Duodenal mucosa (tissue), 2 donors: ENCODE data around the gene CAPSL.

Source experiments
- H3K27ac ChIP-seq: one replicate; pipeline ENCODE4 v1.7.0; 2013; ENCODE audit warnings: low read depth, low read length
- H3K27me3 ChIP-seq, 2 donors: one replicate each; pipeline ENCODE4 v1.7.0; 2013; ENCODE audit warnings: low read length in 2 of 2, control low read depth in 1 of 2; ENCODE audit not compliant: insufficient read depth in 2 of 2, control insufficient read depth in 1 of 2
- H3K36me3 ChIP-seq, 2 donors: one replicate each; pipeline ENCODE4 v1.7.0; 2013; ENCODE audit warnings: low read length in 2 of 2, control low read depth in 1 of 2; ENCODE audit not compliant: insufficient read depth in 2 of 2, control insufficient read depth in 1 of 2
- H3K4me1 ChIP-seq, 2 donors: one replicate each; pipeline ENCODE4 v1.7.0; 2013; ENCODE audit warnings: low read length in 2 of 2, control low read depth in 1 of 2; ENCODE audit not compliant: insufficient read depth in 2 of 2, control insufficient read depth in 1 of 2
- H3K4me3 ChIP-seq, 2 donors: one replicate each; pipeline ENCODE4 v1.7.0; 2013; ENCODE audit warnings: low read length in 2 of 2, low read depth in 1 of 2
- H3K9ac ChIP-seq, 2 donors: one replicate each; pipeline ENCODE4 v1.7.0; 2013; ENCODE audit warnings: low read length in 2 of 2, low read depth in 1 of 2
- H3K9me3 ChIP-seq, 2 donors: one replicate each; pipeline ENCODE4 v1.7.0; 2013; ENCODE audit warnings: low read length in 2 of 2, control low read depth in 1 of 2; ENCODE audit not compliant: control insufficient read depth in 1 of 2

CAPSL gene

DNA sequence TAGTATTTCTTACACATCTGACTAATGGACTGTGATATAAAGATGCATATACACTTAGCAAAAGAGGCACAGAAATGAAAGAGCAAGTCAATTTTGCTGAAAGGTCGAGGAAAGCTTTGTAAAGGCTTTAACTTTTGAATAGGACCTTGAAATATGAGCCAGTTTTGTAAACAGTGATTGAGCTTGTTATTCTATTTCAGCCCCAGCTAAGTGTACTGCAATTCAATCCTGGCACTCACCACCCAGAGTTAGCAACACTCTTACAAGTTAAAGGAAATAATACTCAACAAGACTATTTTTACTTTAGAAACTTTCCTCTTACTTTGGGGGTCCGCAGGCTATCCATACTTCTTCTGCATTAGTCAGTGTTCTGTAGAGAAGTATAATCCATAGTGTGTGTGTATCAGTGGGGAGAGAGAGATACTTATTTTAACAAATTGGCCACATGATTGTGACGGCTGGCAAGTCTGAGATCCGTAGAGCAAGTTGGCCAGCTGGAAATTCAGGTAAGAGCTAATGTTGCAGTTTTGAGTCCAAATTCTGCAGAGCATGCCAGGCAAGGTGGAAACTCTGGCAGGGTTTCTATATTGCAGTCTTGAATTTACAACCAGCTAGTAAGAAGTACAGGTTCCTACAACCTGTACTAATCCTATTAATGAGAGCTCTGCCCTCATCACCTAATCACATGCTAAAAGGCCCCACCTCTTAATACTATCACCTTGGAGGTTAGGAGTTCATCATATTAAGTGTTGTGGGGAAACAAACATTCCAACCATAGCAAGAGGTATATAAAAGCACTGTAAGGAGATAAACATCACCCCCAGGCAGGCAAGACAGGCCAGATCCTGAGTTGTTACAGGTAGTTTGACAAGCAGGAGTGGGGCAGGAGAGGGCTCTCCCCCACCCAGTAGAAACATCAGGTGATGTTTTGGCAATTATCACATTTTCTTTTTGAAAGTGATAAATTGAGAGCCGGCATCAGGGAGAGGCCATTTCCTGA, 48.1 kb downstream of the CAPSL start:
- Histone ChIP-seq H3K27ac (no peak overlapping the region), H3K9ac (no peak overlapping the region), H3K4me3 (no peak overlapping the region), H3K9me3 (no peaks in the 10 kb centered on the region), H3K36me3 (no peaks in the 10 kb centered on the region), H3K4me1 (no peaks in the 10 kb centered on the region), H3K27me3 (no peaks in the 10 kb centered on the region)

DNA sequence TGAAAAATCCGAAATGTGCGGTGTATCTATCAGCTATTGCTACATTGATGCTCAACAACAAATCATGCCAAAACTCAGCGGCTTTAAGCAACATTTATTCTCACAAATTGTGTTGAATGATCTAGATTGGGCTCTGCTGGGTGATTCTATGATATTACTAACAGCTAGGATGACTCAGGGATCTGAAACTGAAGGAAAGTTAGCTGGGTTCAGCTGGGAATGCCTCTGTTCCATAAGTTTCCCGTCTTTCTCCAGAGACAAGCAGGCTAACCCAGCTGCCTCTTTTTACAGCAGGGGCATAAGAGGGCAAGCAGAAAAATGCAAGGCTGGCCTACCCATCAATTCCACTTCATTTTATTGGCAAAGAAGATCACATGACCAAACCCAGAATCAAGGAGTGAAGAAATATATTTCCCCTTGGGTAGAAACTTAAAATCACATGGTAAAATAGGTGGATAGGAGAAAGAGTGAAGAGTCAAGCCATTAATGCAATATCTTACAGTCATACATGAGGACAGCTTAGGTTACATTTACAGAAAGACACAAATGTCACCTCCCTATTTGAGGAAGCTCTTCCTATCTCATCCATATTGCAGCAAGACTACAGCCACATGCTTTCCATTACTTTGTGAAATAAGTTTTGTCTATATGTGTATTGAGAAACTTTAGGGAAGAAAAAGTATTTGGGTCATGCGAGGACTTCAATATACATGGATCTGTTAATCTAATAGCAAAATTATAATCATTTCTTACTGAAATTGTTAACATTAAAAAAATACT, 50.9 kb downstream of the CAPSL start:
- H3K27ac ChIP-seq, result no peak overlapping the region
- H3K36me3 ChIP-seq, result no peaks in the 10 kb centered on the region
- H3K4me3 ChIP-seq, result no peak overlapping the region
- no peaks in the 10 kb centered on the region for H3K9me3 ChIP-seq
- no peaks in the 10 kb centered on the region for H3K27me3 ChIP-seq
- H3K4me1 ChIP-seq, result peaks cover 2 to 3% of the 10 kb centered on the region in 2 donors
- no peak overlapping the region for H3K9ac ChIP-seq

DNA sequence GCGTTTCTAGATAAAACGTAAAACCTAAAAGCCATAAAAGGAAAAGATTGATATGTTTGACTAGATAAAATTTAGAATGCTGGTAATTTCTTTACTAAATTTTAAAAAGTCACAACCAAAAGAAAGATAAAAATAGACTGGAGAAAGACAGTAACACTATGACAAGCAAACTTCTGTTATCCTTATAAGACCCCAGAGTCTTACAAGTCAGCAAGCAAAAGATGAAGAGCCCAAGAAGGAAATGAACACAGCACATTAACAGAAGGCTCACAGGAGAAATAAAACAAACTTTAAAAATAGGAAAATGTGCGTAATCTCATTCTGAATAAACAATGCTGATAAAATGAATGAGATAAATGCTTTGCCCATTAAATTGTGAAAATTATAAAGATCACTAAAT, 52.0 kb downstream of the CAPSL start:
- Histone ChIP-seq H3K9ac (no peak overlapping the region), H3K4me1 (peaks cover 2 to 3% of the 10 kb centered on the region in 2 donors), H3K27ac (no peak overlapping the region), H3K4me3 (no peak overlapping the region), H3K9me3 (no peaks in the 10 kb centered on the region), H3K27me3 (no peaks in the 10 kb centered on the region), H3K36me3 (no peaks in the 10 kb centered on the region)

DNA sequence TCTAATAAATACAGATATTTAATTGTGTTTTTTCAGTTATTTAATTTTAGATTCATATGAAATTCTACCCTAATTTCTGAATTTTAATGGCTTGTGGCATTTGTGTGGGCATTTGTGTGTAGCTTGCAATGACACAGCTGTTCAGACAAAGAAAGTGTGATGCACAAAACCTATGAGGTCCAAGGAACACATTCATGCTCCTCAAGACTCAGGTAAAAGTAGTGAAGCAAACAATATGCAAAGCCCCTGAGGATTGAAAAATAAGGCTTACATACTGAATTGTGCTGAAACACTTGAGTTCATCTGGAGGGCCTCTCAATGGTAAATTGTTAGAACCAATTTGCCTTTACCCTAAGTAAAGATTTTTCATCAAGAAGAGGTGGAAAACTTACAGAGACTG, 53.6 kb downstream of the CAPSL start:
- Histone ChIP-seq H3K9me3 (no peaks in the 10 kb centered on the region), H3K4me1 (peaks cover 2 to 3% of the 10 kb centered on the region in 2 donors), H3K9ac (no peak overlapping the region), H3K36me3 (no peaks in the 10 kb centered on the region), H3K4me3 (no peak overlapping the region), H3K27me3 (no peaks in the 10 kb centered on the region), H3K27ac (no peak overlapping the region)

DNA sequence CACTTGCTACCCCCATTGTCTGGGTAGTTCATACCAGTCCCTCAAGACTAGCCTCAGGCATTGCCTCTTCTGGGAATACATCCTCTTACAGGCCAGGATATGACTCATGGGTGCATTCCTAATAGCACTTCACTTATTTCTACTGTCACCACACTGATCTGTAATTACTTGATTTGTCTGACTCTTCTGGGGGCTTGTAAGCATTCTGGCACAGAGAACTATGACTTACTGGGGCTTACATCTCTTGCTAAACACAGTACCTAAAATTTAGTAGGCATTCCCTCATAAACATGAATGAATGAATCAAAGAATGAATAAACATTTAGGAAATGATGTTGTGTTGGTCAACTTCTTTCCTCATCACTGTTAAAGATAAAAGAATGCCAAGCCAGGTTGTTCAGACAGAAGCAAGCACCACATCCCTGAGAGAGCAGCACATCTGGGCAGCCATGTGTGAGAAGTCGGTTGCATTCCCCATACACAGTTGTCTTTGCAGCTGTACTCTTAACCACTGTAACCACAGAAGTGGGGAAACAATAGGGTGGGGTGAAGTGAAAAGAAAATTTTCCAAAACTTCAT, 54.1 kb downstream of the CAPSL start:
- Histone ChIP-seq H3K27ac (no peak overlapping the region), H3K4me1 (peaks cover 2 to 3% of the 10 kb centered on the region in 2 donors), H3K36me3 (no peaks in the 10 kb centered on the region), H3K9me3 (no peaks in the 10 kb centered on the region), H3K4me3 (no peak overlapping the region), H3K27me3 (no peaks in the 10 kb centered on the region), H3K9ac (no peak overlapping the region)

DNA sequence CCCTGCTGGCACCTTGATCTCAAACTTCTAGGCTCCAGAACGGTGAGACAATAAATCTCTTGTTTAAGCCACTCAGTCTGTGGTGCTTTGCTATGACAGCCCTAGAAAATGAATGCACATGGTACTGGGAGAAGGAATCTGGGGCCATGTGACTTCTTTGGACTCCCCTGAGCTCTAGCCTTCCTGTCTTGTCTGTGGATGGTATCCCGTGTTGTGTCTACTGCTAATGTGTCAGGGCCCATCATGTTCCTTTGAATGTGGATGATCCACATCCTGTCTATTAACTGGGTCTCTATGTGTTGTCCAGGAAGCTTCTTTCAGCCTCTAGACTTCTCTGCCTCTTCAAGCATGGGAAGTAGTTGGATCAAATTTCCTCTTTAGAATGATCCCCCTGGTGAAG, 56.7 kb downstream of the CAPSL start:
- no peaks in the 10 kb centered on the region for H3K27me3 ChIP-seq
- no peak overlapping the region for H3K4me3 ChIP-seq
- no peak overlapping the region for H3K27ac ChIP-seq
- H3K4me1 ChIP-seq, result peaks cover 2 to 5% of the 10 kb centered on the region in 2 donors
- H3K9ac ChIP-seq, result no peak overlapping the region
- H3K36me3 ChIP-seq, result no peaks in the 10 kb centered on the region
- H3K9me3 ChIP-seq, result no peaks in the 10 kb centered on the region

DNA sequence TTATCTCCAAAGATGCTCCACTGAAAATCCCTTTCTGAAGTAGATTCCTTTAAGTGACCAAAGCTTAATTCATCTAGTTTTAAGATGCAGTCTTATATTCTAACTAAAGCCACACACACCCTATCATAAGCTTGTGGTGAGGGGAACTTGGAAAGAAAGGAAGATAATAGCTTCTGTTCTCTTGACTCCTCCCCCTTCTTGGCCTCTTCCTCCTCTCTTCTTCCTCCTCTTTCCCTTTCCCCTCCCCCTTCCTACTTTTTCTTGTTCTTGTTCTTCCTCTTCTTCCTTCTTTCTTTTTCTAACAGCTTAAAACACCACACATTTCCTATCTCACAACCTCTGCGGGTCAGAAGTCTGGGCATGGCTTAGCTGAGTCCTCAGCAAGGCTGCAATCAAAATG, 58.3 kb downstream of the CAPSL start:
- Histone ChIP-seq H3K9ac (no peak overlapping the region), H3K36me3 (no peaks in the 10 kb centered on the region), H3K9me3 (no peaks in the 10 kb centered on the region)

DNA sequence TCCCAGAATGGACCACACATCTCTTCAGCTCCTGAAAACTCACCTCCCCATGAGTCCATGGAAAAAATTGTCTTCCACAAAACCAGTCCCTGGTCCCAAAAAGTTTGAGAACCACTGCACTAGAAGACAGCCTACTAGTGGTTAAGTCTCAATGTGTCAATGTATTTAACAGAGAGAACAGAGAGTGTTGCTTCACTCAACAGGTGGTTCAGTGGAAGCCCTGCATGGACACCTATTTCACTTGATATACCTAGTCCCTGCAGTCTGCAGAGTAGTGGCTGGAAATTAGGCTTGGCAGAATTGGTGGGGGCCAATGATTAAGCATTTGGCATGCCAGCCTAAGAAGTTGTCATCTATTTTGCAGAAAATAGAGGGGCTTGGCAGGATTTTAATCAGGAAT, 58.8 kb downstream of the CAPSL start:
- no peak overlapping the region for H3K27ac ChIP-seq
- no peak overlapping the region for H3K4me3 ChIP-seq
- no peaks in the 10 kb centered on the region for H3K36me3 ChIP-seq
- no peaks in the 10 kb centered on the region for H3K9me3 ChIP-seq
- no peak overlapping the region for H3K9ac ChIP-seq
- H3K4me1 ChIP-seq, result peaks cover 2 to 11% of the 10 kb centered on the region in 2 donors
- H3K27me3 ChIP-seq, result no peaks in the 10 kb centered on the region

More for the DNA sequence above, 58.3 kb downstream of the CAPSL start:
- no peaks in the 10 kb centered on the region for H3K27me3 ChIP-seq
- H3K27ac ChIP-seq, result no peak overlapping the region
- no peak overlapping the region for H3K4me3 ChIP-seq
- peaks cover 2 to 11% of the 10 kb centered on the region in 2 donors for H3K4me1 ChIP-seq

DNA sequence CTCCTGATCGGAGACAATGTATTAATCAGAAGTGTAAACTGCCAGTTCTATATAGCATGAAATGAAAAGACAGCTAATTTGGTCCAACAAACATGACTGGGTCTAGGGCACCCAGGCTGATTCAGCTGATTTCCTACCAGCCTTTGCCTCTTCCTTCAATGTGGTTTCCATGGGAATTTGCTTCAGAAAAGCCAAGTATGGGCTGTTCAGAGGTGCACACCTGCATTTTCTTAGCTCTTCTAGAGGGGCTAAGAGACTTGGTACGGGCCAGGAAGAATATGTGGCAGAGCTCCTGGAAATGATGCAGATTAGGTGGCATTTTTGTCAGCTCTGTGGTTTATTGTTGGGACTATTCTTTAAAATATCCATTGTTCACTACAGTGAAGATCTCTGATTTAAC, 59.3 kb downstream of the CAPSL start:
- no peak overlapping the region for H3K27ac ChIP-seq
- no peaks in the 10 kb centered on the region for H3K36me3 ChIP-seq
- H3K9ac ChIP-seq, result no peak overlapping the region
- no peaks in the 10 kb centered on the region for H3K9me3 ChIP-seq
- no peaks in the 10 kb centered on the region for H3K27me3 ChIP-seq
- H3K4me3 ChIP-seq, result no peak overlapping the region
- H3K4me1 ChIP-seq, result peaks cover 2 to 11% of the 10 kb centered on the region in 2 donors

DNA sequence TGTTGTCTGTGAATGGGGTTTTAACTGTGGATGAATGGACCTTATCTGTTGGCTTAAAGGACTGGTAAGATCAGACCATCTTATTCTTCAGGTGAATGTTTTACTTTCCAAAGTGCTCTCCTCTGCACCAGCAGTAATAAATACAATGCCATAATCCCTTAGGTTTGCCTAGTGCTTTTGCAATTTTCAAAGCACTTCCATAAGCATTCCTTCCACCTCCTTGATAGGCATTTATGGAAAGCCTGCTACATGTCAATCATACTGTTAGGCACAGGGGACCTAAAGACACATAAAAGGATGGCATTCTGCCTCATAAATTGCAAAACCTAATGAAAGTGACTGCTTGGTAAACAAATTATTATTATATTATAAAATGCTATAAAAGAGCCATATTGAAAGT, 60.3 kb downstream of the CAPSL start:
- Histone ChIP-seq H3K27ac (no peak overlapping the region), H3K27me3 (no peaks in the 10 kb centered on the region), H3K9me3 (no peaks in the 10 kb centered on the region), H3K4me3 (no peak overlapping the region), H3K36me3 (no peaks in the 10 kb centered on the region), H3K4me1 (peaks cover 0 to 8% of the 10 kb centered on the region in 2 donors), H3K9ac (no peak overlapping the region)
